RWPE2 (cell line): ENCODE data around the gene MYO1G.
A peak's percentile ranks its signal among the peaks of the same experiment; 100 is the strongest.

ENCODE experiments used
- ATAC-seq: fragments of 200-7000 bp; cut with Tn5 transposase; 3 replicates; pipeline ENCODE4 v1.9.1; 2021; ENCODE audit warnings: low read depth
- DNase-seq: peaks from one replicate; pipeline ENCODE4 v3.0.0-alpha.2; 2020; ENCODE audit warnings: low spot score
- H3K27ac ChIP-seq: fragments of 450-650 bp; 2 replicates; pipeline ENCODE4 v1.5.1; 2017; ENCODE audit warnings: mild to moderate bottlenecking; ENCODE audit not compliant: poor library complexity, severe bottlenecking
- H3K27me3 ChIP-seq: fragments of 250-450 bp; sonication (Bioruptor Pico); 2 replicates; pipeline ENCODE4 v1.5.1; 2021; ENCODE audit warnings: mild to moderate bottlenecking, moderate library complexity; ENCODE audit not compliant: insufficient read depth, poor library complexity, severe bottlenecking
- H3K36me3 ChIP-seq: fragments of 250-450 bp; sonication (Bioruptor Pico); 2 replicates; pipeline ENCODE4 v1.5.1; 2020; ENCODE audit warnings: low read depth, mild to moderate bottlenecking, moderate library complexity
- H3K4me1 ChIP-seq: fragments of 250-450 bp; sonication (Bioruptor Pico); 2 replicates; pipeline ENCODE4 v1.5.1; 2021; ENCODE audit warnings: mild to moderate bottlenecking, moderate library complexity; ENCODE audit not compliant: insufficient read depth, poor library complexity, severe bottlenecking
- H3K4me3 ChIP-seq: fragments of 250-450 bp; sonication (Bioruptor Pico); 2 replicates; pipeline ENCODE4 v1.5.1; 2021; ENCODE audit warnings: mild to moderate bottlenecking, moderate library complexity; ENCODE audit not compliant: severe bottlenecking
- H3K9me3 ChIP-seq: fragments of 250-450 bp; sonication (Bioruptor Pico); 2 replicates; pipeline ENCODE4 v1.5.1; 2021; ENCODE audit warnings: mild to moderate bottlenecking, moderate library complexity; ENCODE audit not compliant: severe bottlenecking
- CTCF ChIP-seq: fragments of 450-650 bp; IDR thresholded peaks from one replicate; pipeline ENCODE4 v1.5.1; 2017; ENCODE audit warnings: mild to moderate bottlenecking, moderate library complexity; ENCODE audit not compliant: poor library complexity, severe bottlenecking

Gene MYO1G

GRCh38 chr7:45003789-45004188, 25.0 kb upstream of the MYO1G start:
- H3K9me3 ChIP-seq, result no peaks in the 10 kb centered on the region
- DNase-seq (no peak), ATAC-seq (no peak)
- no peak overlapping the region for H3K4me3 ChIP-seq
- TF ChIP-seq CTCF, result no peak
- H3K4me1 ChIP-seq, result peaks cover 7% of the 10 kb centered on the region
- H3K27me3 ChIP-seq, result no peaks in the 10 kb centered on the region
- no peaks in the 10 kb centered on the region; the same call in 1 of the 2 replicates for H3K36me3 ChIP-seq
- no peak overlapping the region for H3K27ac ChIP-seq

GRCh38 chr7:45001826-45002225, 23.0 kb upstream of the MYO1G start:
- Histone ChIP-seq H3K27me3 (no peaks in the 10 kb centered on the region), H3K27ac (peak overlapping the region; percentile 71), H3K36me3 (no peaks in the 10 kb centered on the region; the same call in 1 of the 2 replicates), H3K9me3 (no peaks in the 10 kb centered on the region), H3K4me3 (no peak overlapping the region), H3K4me1 (peaks cover 13% of the 10 kb centered on the region)
- TF ChIP-seq CTCF, result no peak
- no peak for DNase-seq
- ATAC-seq, result no peak

- ATAC-seq (peak; percentile 35), DNase-seq (no peak)
- no peak for TF ChIP-seq CTCF
- Histone ChIP-seq H3K36me3 (no peaks in the 10 kb centered on the region; the same call in 1 of the 2 replicates), H3K27me3 (no peaks in the 10 kb centered on the region), H3K9me3 (no peaks in the 10 kb centered on the region), H3K27ac (peak overlapping the region; percentile 71), H3K4me3 (peak overlapping the region; percentile 78), H3K4me1 (peaks cover 13% of the 10 kb centered on the region)
These were observed 22.4 kb upstream of the MYO1G start for GRCh38 chr7:45001138-45001694.

- no peaks in the 10 kb centered on the region for H3K27me3 ChIP-seq
- peak within 1 kb of the TSS; percentile 71 for H3K27ac ChIP-seq
- H3K36me3 ChIP-seq, result no peaks in the 10 kb centered on the region
- DNase-seq (no peak), ATAC-seq (peak; percentile 6; the same call in 1 of the 3 replicates)
- peak within 1 kb of the TSS; percentile 78 for H3K4me3 ChIP-seq
- H3K9me3 ChIP-seq, result no peaks in the 10 kb centered on the region
- TF ChIP-seq CTCF, result no peak
- peaks cover 13% of the 10 kb centered on the region for H3K4me1 ChIP-seq
These were observed 21.5 kb upstream of the MYO1G start, which contains the start of gene CCM2 for GRCh38 chr7:45000093-45001032. Gene CCM2, plus strand, starts transcription at chr7:45000201. Its CDS starts 133 bp downstream, at chr7:45000334.
